T-helper 17 cell (primary cell): ENCODE data around the gene RPS6KL1. TPM values are rescaled to one million over a fixed set of nuclear protein-coding genes. Genes with fewer than 3 reads are reported as not detected.
A peak's percentile ranks its signal among the peaks of the same experiment; 100 is the strongest.
"Not testable (repeated sequence)": the region's sequence is repeated elsewhere in the genome, so short reads cannot be mapped to it uniquely, and the experiment has no call there.

Experiments used
- ATAC-seq: fragments of 150-1000 bp; cut with Tn5 transposase; 2 replicates; pipeline ENCODE4 v1.10.0; 2021; ENCODE audit warnings: mild to moderate bottlenecking, moderate library complexity
- DNase-seq, 3 donors: peaks; one replicate each; pipeline versions ENCODE4 v3.0.0 to v3.0.0-alpha.2; 2020 to 2021
- H3K9me3 ChIP-seq: one replicate; pipeline ENCODE4 v1.7.0; 2013; ENCODE audit warnings: low read length, mild to moderate bottlenecking; ENCODE audit not compliant: control insufficient read depth, poor library complexity, severe bottlenecking
- H3K27ac Mint-ChIP-seq: one replicate; pipeline ENCODE4 v1.8.0; 2022; ENCODE audit warnings: mild to moderate bottlenecking, moderate library complexity, mixed read lengths
- H3K27me3 Mint-ChIP-seq: one replicate; pipeline ENCODE4 v1.8.0; 2022; ENCODE audit warnings: mixed read lengths
- H3K36me3 Mint-ChIP-seq: one replicate; pipeline ENCODE4 v1.8.0; 2022; ENCODE audit warnings: low read depth, mixed read lengths
- H3K4me1 Mint-ChIP-seq: one replicate; pipeline ENCODE4 v1.8.0; 2022; ENCODE audit warnings: mild to moderate bottlenecking, mixed read lengths
- H3K4me3 Mint-ChIP-seq: one replicate; pipeline ENCODE4 v1.8.0; 2022; ENCODE audit warnings: mild to moderate bottlenecking, moderate library complexity, mixed read lengths
- total RNA-seq, 4 donors: library from RNA in 2 of 4; stranded (reverse) in 2 of 4; gene quantifications; one replicate each; pipeline ENCODE4 v1.2.3 and lab custom pipeline; 2022 to 2026

RPS6KL1 gene
- total RNA-seq, 2 donors from 2014 or later: 1.0 to 1.9 TPM

GRCh38 chr14:74937171-74937570 lies 14.1 kb upstream of the RPS6KL1 start:
- H3K27me3 Mint-ChIP-seq: peaks cover 6% of the 10 kb centered on the region
- no peak overlapping the region for H3K27ac Mint-ChIP-seq
- H3K36me3 Mint-ChIP-seq: no peaks in the 10 kb centered on the region
- ATAC-seq (no peak), DNase-seq (no peak)
- H3K4me1 Mint-ChIP-seq: peaks cover 33% of the 10 kb centered on the region
- no peak overlapping the region for H3K4me3 Mint-ChIP-seq
- H3K9me3 ChIP-seq: no peaks in the 10 kb centered on the region

GRCh38 chr14:74936731-74937130 lies 13.7 kb upstream of the RPS6KL1 start:
- DNase-seq (no peak), ATAC-seq (no peak)
- Mint-ChIP-seq H3K36me3 (no peaks in the 10 kb centered on the region), H3K4me3 (no peak overlapping the region), H3K4me1 (peaks cover 28% of the 10 kb centered on the region), H3K27ac (no peak overlapping the region), H3K27me3 (peaks cover 6% of the 10 kb centered on the region)
- no peaks in the 10 kb centered on the region for H3K9me3 ChIP-seq

- no peaks in the 10 kb centered on the region for H3K36me3 Mint-ChIP-seq
- H3K27me3 Mint-ChIP-seq: peaks cover 6% of the 10 kb centered on the region
- DNase-seq (no peak), ATAC-seq (no peak)
- no peaks in the 10 kb centered on the region for H3K9me3 ChIP-seq
- no peak overlapping the region for H3K4me3 Mint-ChIP-seq
- H3K27ac Mint-ChIP-seq: no peak overlapping the region
- peaks cover 23% of the 10 kb centered on the region for H3K4me1 Mint-ChIP-seq
Observed at GRCh38 chr14:74936151-74936550, 13.1 kb upstream of the RPS6KL1 start.

- H3K36me3 Mint-ChIP-seq: no peaks in the 10 kb centered on the region
- H3K9me3 ChIP-seq: no peaks in the 10 kb centered on the region
- no peak overlapping the region for H3K27ac Mint-ChIP-seq
- H3K4me3 Mint-ChIP-seq: no peak overlapping the region
- H3K4me1 Mint-ChIP-seq: peaks cover 20% of the 10 kb centered on the region
- peaks cover 6% of the 10 kb centered on the region for H3K27me3 Mint-ChIP-seq
- DNase-seq: no peak
- no peak for ATAC-seq
Observed at GRCh38 chr14:74935360-74935680, 12.3 kb upstream of the RPS6KL1 start.

- H3K27ac Mint-ChIP-seq: no peak overlapping the region
Observed at GRCh38 chr14:74934476-74935359, 11.7 kb upstream of the RPS6KL1 start.

GRCh38 chr14:74934041-74934440 lies 11.0 kb upstream of the RPS6KL1 start:
- Mint-ChIP-seq H3K27me3 (peaks cover 6% of the 10 kb centered on the region), H3K4me3 (no peak overlapping the region), H3K36me3 (no peaks in the 10 kb centered on the region), H3K4me1 (peaks cover 19% of the 10 kb centered on the region), H3K27ac (no peak overlapping the region)
- H3K9me3 ChIP-seq: no peaks in the 10 kb centered on the region
- DNase-seq (no peak), ATAC-seq (no peak)

More at GRCh38 chr14:74934476-74935359, 11.7 kb upstream of the RPS6KL1 start:
- no peak for DNase-seq
- H3K4me1 Mint-ChIP-seq: peaks cover 16% of the 10 kb centered on the region
- H3K36me3 Mint-ChIP-seq: no peaks in the 10 kb centered on the region
- H3K4me3 Mint-ChIP-seq: no peak overlapping the region
- ATAC-seq: no peak
- no peaks in the 10 kb centered on the region for H3K9me3 ChIP-seq
- H3K27me3 Mint-ChIP-seq: peaks cover 6% of the 10 kb centered on the region

GRCh38 chr14:74932936-74933335 lies 9.9 kb upstream of the RPS6KL1 start:
- not testable (repeated sequence) for H3K36me3 Mint-ChIP-seq, H3K27me3 Mint-ChIP-seq, H3K9me3 ChIP-seq, DNase-seq, ATAC-seq, H3K4me3 Mint-ChIP-seq
- Mint-ChIP-seq H3K4me1 (peaks cover 20% of the 10 kb centered on the region), H3K27ac (peak overlapping the region; percentile 47)

GRCh38 chr14:74932401-74932901 lies 9.4 kb upstream of the RPS6KL1 start:
- DNase-seq (no peak), ATAC-seq (no peak)
- Mint-ChIP-seq H3K27ac (peak overlapping the region; percentile 47), H3K4me3 (no peak overlapping the region), H3K36me3 (no peaks in the 10 kb centered on the region), H3K27me3 (peaks cover 10% of the 10 kb centered on the region), H3K4me1 (peaks cover 17% of the 10 kb centered on the region)
- no peaks in the 10 kb centered on the region for H3K9me3 ChIP-seq

- H3K9me3 ChIP-seq, H3K36me3 Mint-ChIP-seq, DNase-seq, H3K27ac Mint-ChIP-seq, H3K4me3 Mint-ChIP-seq, ATAC-seq: not testable (repeated sequence)
- peaks cover 14% of the 10 kb centered on the region for H3K27me3 Mint-ChIP-seq
- peaks cover 11% of the 10 kb centered on the region for H3K4me1 Mint-ChIP-seq
Observed at GRCh38 chr14:74931744-74932143, 8.7 kb upstream of the RPS6KL1 start.

- DNase-seq (no peak), ATAC-seq (no peak)
- H3K4me1 Mint-ChIP-seq: peaks cover 12% of the 10 kb centered on the region
- no peak overlapping the region for H3K4me3 Mint-ChIP-seq
- peak overlapping the region; percentile 16 for H3K27ac Mint-ChIP-seq
- peaks cover under 1% of the 10 kb centered on the region for H3K36me3 Mint-ChIP-seq
- H3K9me3 ChIP-seq: no peaks in the 10 kb centered on the region
- H3K27me3 Mint-ChIP-seq: peaks cover 32% of the 10 kb centered on the region
Observed at GRCh38 chr14:74929242-74929641, 6.2 kb upstream of the RPS6KL1 start.

- H3K36me3 Mint-ChIP-seq: peaks cover 3% of the 10 kb centered on the region
- H3K4me1 Mint-ChIP-seq: peaks cover 10% of the 10 kb centered on the region
- H3K27me3 Mint-ChIP-seq: peaks cover 30% of the 10 kb centered on the region
- ATAC-seq: no peak
- H3K9me3 ChIP-seq: no peaks in the 10 kb centered on the region
- H3K27ac Mint-ChIP-seq: no peak overlapping the region
- no peak for DNase-seq
- no peak overlapping the region for H3K4me3 Mint-ChIP-seq
Observed at GRCh38 chr14:74927225-74927624, 4.2 kb upstream of the RPS6KL1 start.

GRCh38 chr14:74924061-74924460 lies 1.0 kb upstream of the RPS6KL1 start:
- Mint-ChIP-seq H3K27ac (no peak overlapping the region), H3K36me3 (peaks cover 3% of the 10 kb centered on the region), H3K4me1 (peaks cover 12% of the 10 kb centered on the region), H3K4me3 (peak overlapping the region; percentile 31), H3K27me3 (peaks cover 30% of the 10 kb centered on the region)
- H3K9me3 ChIP-seq: no peaks in the 10 kb centered on the region
- ATAC-seq: no peak
- DNase-seq: no peak

GRCh38 chr14:74921987-74922751 lies 891 bp downstream of the RPS6KL1 start:
- Mint-ChIP-seq H3K27me3 (peaks cover 25% of the 10 kb centered on the region), H3K27ac (no peak overlapping the region), H3K36me3 (peaks cover 3% of the 10 kb centered on the region), H3K4me3 (peak overlapping the region; percentile 49), H3K4me1 (peaks cover 11% of the 10 kb centered on the region)
- H3K9me3 ChIP-seq: no peaks in the 10 kb centered on the region
- DNase-seq (no peak), ATAC-seq (no peak)
